ENCODE measurements around the gene WNT8A. TPM values are rescaled to one million over a fixed set of nuclear protein-coding genes. Genes with fewer than 3 reads are reported as not detected.

Gene WNT8A
- total RNA-seq, 2 donors from 2014 or later = not detected

DNA sequence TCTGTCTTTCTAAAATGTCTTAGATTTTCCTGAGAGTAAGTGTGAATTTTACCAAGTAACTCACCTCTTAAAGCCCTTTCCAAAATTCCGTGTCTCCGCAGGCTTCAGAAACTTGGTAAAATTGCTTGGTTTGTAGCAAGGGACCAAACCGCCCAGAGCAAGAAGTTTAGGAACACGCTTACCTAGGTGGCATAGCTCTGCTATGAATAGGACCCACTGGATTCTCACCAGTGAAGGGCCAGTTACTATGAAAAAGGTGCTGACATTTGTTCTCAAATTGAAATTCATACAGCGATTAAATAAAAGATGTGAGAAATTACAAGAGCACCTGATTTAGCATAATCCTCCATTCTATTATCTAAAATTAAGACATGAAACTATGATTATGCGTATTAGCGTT lies 48.7 kb downstream of the WNT8A start:
- DNase-seq (no peak), ATAC-seq (no peak)
- no peaks in the 10 kb centered on the region for H3K36me3 Mint-ChIP-seq (ENCODE audit: low read depth)
- H3K4me1 Mint-ChIP-seq = peaks cover 3% of the 10 kb centered on the region
- H3K9me3 ChIP-seq (ENCODE audit: control insufficient read depth, low read length, poor library complexity, severe bottlenecking) = no peaks in the 10 kb centered on the region
- no peak overlapping the region for H3K27ac Mint-ChIP-seq
- peaks cover 12% of the 10 kb centered on the region for H3K27me3 Mint-ChIP-seq
- H3K4me3 Mint-ChIP-seq = no peak overlapping the region

DNA sequence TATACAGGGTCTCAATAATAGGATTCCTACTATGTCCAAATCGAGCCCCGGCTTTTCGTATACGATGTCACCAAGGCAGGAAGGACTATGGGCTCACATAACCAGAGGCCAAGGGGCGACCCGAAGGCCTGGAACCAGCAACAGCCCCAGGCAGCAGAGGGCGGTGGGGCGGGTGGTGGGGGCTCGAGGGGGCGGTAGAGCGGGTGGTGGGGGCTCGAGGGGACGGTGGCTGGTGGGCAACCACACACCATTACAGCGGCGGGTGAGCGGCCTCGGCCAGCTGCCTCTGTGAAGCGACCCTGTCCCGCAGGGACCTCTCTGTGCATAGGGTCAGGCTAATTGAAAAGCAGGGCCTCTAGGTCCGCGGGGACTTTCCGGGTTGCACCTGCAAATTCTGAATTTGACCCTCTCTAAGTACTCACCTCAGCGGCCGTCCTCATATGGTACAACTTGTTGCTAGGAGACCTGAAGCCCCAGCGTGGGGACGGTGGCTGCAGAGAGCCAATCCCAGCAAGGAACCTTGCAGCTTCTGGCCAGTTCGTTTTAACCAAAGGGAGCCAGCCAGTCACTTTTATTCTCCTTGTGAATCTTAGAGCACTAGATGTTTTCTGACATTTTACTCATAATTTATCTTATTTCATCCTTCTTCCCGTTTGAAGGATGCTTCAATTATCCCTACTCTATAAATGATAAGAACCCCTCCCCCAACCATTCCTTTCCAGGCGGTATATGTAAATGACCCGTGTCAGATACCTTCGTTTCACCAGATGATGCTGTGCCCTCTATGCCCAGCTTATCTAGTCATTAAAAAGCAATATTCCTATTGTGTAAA lies 55.3 kb downstream of the WNT8A start, which contains the start of gene NME5:
Gene NME5, minus strand, starts transcription at position 480 of the 832 bp plus-strand sequence. CDS start 648 bp downstream, outside the sequence.
- Mint-ChIP-seq H3K4me3 (no peak within 1 kb of the TSS), H3K27ac (no peak within 1 kb of the TSS), H3K4me1 (no peaks in the 10 kb centered on the region), H3K27me3 (peaks cover 17% of the 10 kb centered on the region), H3K36me3 (ENCODE audit: low read depth) (no peaks in the 10 kb centered on the region)
- H3K9me3 ChIP-seq (ENCODE audit: control insufficient read depth, low read length, poor library complexity, severe bottlenecking) = no peaks in the 10 kb centered on the region
- no peak for ATAC-seq
- no peak for DNase-seq

DNA sequence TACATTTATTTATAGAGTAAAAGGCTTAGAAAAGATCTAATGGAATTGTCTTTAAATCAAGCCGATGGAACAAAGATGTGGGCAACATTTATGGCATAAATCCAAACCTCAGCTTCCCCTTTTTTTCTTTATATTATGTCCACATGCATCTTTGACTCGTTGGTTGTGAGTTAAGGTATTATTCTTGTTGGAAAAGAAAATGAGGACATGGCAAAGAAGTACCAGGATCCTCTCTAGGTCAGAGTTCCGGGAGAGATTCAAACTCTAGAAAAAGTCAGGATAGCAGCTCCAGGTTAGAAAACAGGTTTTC lies 55.9 kb downstream of the WNT8A start:
- H3K4me1 Mint-ChIP-seq = no peaks in the 10 kb centered on the region
- ATAC-seq = no peak

DNA sequence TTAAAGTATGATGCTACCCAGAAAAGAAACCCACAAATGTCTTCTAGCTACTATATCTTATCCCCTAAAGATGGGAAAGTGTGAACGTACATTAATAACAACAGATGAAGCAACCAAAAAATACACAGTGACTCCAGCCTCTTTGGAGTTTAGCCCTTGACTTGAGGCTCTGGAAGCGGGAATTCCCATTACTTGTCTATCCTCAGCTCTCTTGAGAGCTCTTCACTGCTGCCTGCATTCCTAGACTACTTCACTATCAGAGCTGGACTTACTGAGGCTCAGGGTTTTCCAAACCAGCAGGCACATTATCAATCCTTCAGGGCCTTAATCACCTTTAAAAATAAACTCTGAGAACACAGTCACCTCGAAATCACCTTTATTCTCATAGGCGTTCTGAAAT lies 56.4 kb downstream of the WNT8A start:
- peaks cover 17% of the 10 kb centered on the region for H3K27me3 Mint-ChIP-seq
- no peaks in the 10 kb centered on the region for H3K36me3 Mint-ChIP-seq (ENCODE audit: low read depth)
- no peaks in the 10 kb centered on the region for H3K4me1 Mint-ChIP-seq
- no peak overlapping the region for H3K4me3 Mint-ChIP-seq
- ATAC-seq (no peak), DNase-seq (no peak)
- no peak overlapping the region for H3K27ac Mint-ChIP-seq
- no peaks in the 10 kb centered on the region for H3K9me3 ChIP-seq (ENCODE audit: control insufficient read depth, low read length, poor library complexity, severe bottlenecking)

More for the DNA sequence above, 55.9 kb downstream of the WNT8A start:
- Mint-ChIP-seq H3K4me3 (no peak overlapping the region), H3K27ac (no peak overlapping the region), H3K27me3 (peaks cover 17% of the 10 kb centered on the region), H3K36me3 (ENCODE audit: low read depth) (no peaks in the 10 kb centered on the region)
- H3K9me3 ChIP-seq (ENCODE audit: control insufficient read depth, low read length, poor library complexity, severe bottlenecking) = no peaks in the 10 kb centered on the region
- DNase-seq = no peak

Other genes starting within 250 kb of the WNT8A start
- not detected for gene MYOT, start 216.2 kb upstream of the WNT8A start, total RNA-seq
- gene PKD2L2, start 194.6 kb upstream of the WNT8A start, total RNA-seq = not detected
- 10 to 100 TPM; 46.8 to 54.1 TPM for gene FAM13B, start 51.0 kb upstream of the WNT8A start, total RNA-seq
- not detected for gene NME5, start 55.4 kb downstream of the WNT8A start, total RNA-seq
- 10 to 100 TPM; 26.4 to 30.0 TPM for gene BRD8, start 94.6 kb downstream of the WNT8A start, total RNA-seq
- gene KIF20A, start 95.1 kb downstream of the WNT8A start, total RNA-seq = under 1 TPM in 1 of 2 donors, not detected in 1; 0.27 TPM
- 10 to 100 TPM; 12.4 to 18.2 TPM for gene CDC23, start 129.3 kb downstream of the WNT8A start, total RNA-seq
- not detected for gene GFRA3, start 190.6 kb downstream of the WNT8A start, total RNA-seq
- not detected for gene CDC25C, start 247.8 kb downstream of the WNT8A start, total RNA-seq

Data from T-helper 17 cell (primary cell).